Measurements from ENCODE around the gene TUBA1C. TPM values are rescaled to one million over a fixed set of nuclear protein-coding genes. Genes with fewer than 3 reads are reported as not detected.
A peak's percentile ranks its signal among the peaks of the same experiment; 100 is the strongest.
"Not testable (repeated sequence)": the region's sequence is repeated elsewhere in the genome, so short reads cannot be mapped to it uniquely, and the experiment has no call there.

The TUBA1C gene
- total and polyA plus RNA-seq, 2 donors from 2014 or later = 149 to 204 TPM

DNA sequence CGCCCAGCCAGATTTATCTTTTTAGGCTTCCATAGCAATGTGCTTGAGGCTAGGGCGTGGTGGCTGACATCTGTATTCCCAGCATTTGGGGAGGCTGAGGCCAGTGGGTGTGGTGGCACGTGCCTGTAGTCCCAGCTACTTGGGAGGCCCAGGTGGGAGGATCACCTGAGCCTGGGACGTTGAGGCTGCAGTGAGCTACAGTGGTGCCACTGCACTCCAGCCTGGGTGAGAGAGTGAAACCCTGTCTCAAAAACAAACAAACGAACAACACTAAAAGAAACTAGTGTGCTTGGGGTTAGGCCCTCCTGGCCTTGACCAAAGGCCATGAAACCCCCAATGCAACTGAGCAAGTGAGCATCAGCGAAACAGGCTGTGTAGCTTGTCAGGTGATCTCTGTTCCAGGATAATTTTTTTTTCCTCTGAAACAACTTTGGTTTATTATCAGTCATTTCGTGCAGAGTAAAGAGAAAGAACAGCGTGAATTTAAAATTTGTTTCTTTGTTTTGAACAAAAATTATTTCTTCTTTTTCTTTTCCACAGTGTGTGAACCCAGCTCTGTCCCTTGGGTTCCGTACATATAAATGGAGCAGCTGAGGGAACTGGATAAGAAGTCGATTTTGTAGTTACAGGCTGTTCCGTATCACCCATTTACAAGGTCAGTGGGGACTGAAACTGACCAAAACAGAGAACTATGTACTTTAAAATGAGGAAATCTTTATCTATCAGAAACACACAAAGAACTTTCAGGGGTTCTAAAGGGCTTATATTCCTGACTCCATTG is 8.8 kb upstream of the TUBA1C start:
- no peak overlapping the region for H3K4me3 ChIP-seq (ENCODE audit: low read length in 3 of 3)
- H3K9me3 ChIP-seq (ENCODE audit: control insufficient read depth in 2 of 3, insufficient read depth in 1 of 3, low read length in 3 of 3) = no peaks in the 10 kb centered on the region
- no peak for DNase-seq
- H3K36me3 ChIP-seq (ENCODE audit: control insufficient read depth in 2 of 3, insufficient read depth in 3 of 3, low read length in 3 of 3) = no peaks in the 10 kb centered on the region
- H3K9ac ChIP-seq (ENCODE audit: low read length in 3 of 3) = no peak overlapping the region
- H3K27me3 ChIP-seq (ENCODE audit: control insufficient read depth, insufficient read depth, low read length) = no peaks in the 10 kb centered on the region
- intact Hi-C loops (cut with DNase I) = no loop called here
- TF ChIP-seq CTCF (IDR thresholded peaks at IDR 0.05; ENCODE audit: borderline replicate concordance, extremely low read depth, insufficient read depth) = no peak
- no peak overlapping the region for H3K27ac ChIP-seq (ENCODE audit: low read depth in 2 of 2, low read length in 2 of 2)
- FAIRE-seq = no peak
- no peaks in the 10 kb centered on the region for H3K4me1 ChIP-seq (ENCODE audit: control insufficient read depth in 2 of 3, insufficient read depth in 2 of 3, low read depth in 1 of 3, low read length in 3 of 3)

DNA sequence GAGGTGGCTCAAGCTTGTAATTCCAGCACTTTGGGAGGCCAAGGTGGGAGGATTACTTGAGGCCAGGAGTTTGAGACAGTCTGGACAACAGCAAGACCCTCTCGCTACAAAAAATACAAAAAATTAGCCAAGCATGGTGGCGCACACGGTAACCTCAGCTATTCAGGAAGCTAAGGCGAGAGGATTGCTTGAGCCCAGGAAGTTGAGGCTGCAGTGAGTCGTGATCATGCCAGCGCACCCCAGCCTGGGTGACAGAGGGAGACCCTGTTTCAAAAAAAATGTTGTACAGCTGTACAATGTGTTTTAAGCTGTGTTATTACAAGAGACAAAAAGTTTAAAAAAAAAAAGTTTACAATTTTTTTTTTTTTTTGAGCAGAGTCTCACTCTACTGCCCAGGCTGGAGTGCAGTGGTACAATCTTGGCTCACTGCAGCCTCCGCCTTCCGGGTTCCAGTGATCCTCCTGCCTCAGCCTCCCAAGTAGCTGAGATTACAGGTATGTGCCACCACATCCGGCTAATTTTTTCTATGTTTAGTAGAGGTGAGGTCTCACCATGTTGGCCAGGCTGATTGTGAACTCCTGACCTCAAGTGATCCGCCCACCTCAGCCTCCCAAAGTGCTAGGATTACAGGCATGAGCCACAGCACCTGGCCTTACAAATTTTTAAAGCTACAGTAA is 7.2 kb upstream of the TUBA1C start:
- intact Hi-C loops (cut with DNase I); H3K4me1 ChIP-seq (ENCODE audit: control insufficient read depth in 2 of 3, insufficient read depth in 2 of 3, low read depth in 1 of 3, low read length in 3 of 3); H3K27ac ChIP-seq (ENCODE audit: low read depth in 2 of 2, low read length in 2 of 2); FAIRE-seq; H3K4me3 ChIP-seq (ENCODE audit: low read length in 3 of 3); H3K9me3 ChIP-seq (ENCODE audit: control insufficient read depth in 2 of 3, insufficient read depth in 1 of 3, low read length in 3 of 3); H3K9ac ChIP-seq (ENCODE audit: low read length in 3 of 3); H3K27me3 ChIP-seq (ENCODE audit: control insufficient read depth, insufficient read depth, low read length); DNase-seq; H3K36me3 ChIP-seq (ENCODE audit: control insufficient read depth in 2 of 3, insufficient read depth in 3 of 3, low read length in 3 of 3): not testable (repeated sequence)

- Histone ChIP-seq H3K27me3 (ENCODE audit: control insufficient read depth, insufficient read depth, low read length) (no peaks in the 10 kb centered on the region), H3K36me3 (ENCODE audit: control insufficient read depth in 2 of 3, insufficient read depth in 3 of 3, low read length in 3 of 3) (no peaks in the 10 kb centered on the region), H3K4me1 (ENCODE audit: control insufficient read depth in 2 of 3, insufficient read depth in 2 of 3, low read depth in 1 of 3, low read length in 3 of 3) (no peaks in the 10 kb centered on the region), H3K4me3 (ENCODE audit: low read length in 3 of 3) (no peak overlapping the region), H3K9me3 (ENCODE audit: control insufficient read depth in 2 of 3, insufficient read depth in 1 of 3, low read length in 3 of 3) (no peaks in the 10 kb centered on the region), H3K27ac (ENCODE audit: low read depth in 2 of 2, low read length in 2 of 2) (no peak overlapping the region), H3K9ac (ENCODE audit: low read length in 3 of 3) (no peak overlapping the region)
- DNase-seq = no peak
- no peak for TF ChIP-seq CTCF (IDR thresholded peaks at IDR 0.05; ENCODE audit: borderline replicate concordance, extremely low read depth, insufficient read depth)
- intact Hi-C loops (cut with DNase I) = no loop called here
- FAIRE-seq = no peak
Measured at GRCh38 chr12:49259452-49259851, 5.4 kb upstream of the TUBA1C start.

DNA sequence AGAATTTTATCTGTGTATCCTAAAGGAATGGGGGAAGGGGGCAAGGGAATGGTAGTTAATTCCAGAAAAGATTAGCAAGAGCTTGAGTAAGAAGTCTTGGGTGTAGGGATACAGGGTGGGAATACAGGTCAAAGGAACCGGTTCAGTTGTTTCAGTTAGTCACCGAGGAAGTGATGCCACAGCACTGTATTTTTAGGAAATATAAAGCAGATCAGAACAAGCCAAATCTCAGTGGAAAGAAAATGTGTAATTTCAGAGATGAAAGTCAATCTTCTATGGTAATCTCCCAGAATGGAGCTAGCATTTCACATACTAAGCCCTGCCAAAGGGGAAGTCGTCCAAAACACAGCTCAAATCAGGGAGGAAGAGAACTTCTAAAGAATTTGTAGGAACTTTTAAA is 4.7 kb upstream of the TUBA1C start:
- Histone ChIP-seq H3K27me3 (ENCODE audit: control insufficient read depth, insufficient read depth, low read length) (no peaks in the 10 kb centered on the region), H3K27ac (ENCODE audit: low read depth in 2 of 2, low read length in 2 of 2) (peak overlapping the region in 1 of 2 donors; percentile 6), H3K4me3 (ENCODE audit: low read length in 3 of 3) (no peak overlapping the region), H3K4me1 (ENCODE audit: control insufficient read depth in 2 of 3, insufficient read depth in 2 of 3, low read depth in 1 of 3, low read length in 3 of 3) (no peaks in the 10 kb centered on the region), H3K9ac (ENCODE audit: low read length in 3 of 3) (no peak overlapping the region), H3K9me3 (ENCODE audit: control insufficient read depth in 2 of 3, insufficient read depth in 1 of 3, low read length in 3 of 3) (no peaks in the 10 kb centered on the region), H3K36me3 (ENCODE audit: control insufficient read depth in 2 of 3, insufficient read depth in 3 of 3, low read length in 3 of 3) (no peaks in the 10 kb centered on the region)
- intact Hi-C loops (cut with DNase I) = no loop called here
- FAIRE-seq (no peak), DNase-seq (no peak)
- TF ChIP-seq CTCF (IDR thresholded peaks at IDR 0.05; ENCODE audit: borderline replicate concordance, extremely low read depth, insufficient read depth) = no peak

Data from kidney (tissue), 14 donors.